PC-3 (cell line): ENCODE data around the gene TMEM63B.

Source experiments
- CTCF ChIP-seq: fragments of 300-600 bp; sonication (generic); conservative IDR thresholded peaks from 2 replicates; pipeline ENCODE4 v1.5.1; 2017; ENCODE audit warnings: antibody characterized with exemption, low read depth, mild to moderate bottlenecking, low read length
- EZH2 ChIP-seq: fragments of 300-600 bp; sonication (generic); IDR thresholded peaks from one replicate; pipeline ENCODE4 v1.6.1; 2017; ENCODE audit warnings: antibody characterized with exemption, mild to moderate bottlenecking, low read length; ENCODE audit not compliant: unreplicated experiment

DNA sequence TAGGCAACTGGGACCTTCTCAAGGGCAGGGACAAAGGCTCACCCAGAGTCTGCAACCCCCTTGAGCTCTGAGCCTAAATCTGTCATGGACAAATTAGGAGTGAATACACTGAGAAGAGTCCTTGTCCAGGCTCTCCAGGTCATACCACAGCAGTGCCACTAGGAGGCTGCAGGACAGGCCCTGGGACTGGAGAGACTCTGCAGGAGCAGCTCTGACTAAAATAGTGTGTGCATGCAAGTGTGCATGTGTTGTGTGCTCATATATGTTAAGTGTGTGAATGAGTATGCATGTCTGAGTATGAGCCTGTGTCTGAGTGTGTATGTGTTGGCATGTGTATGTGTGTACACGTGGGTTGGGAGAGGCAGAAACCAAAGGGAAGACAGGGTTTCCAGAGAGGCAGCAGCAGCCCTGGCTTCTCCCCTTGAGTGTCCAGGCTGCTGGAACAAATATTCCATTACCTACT, 27.2 kb upstream of the TMEM63B start:
- TF ChIP-seq CTCF (peak; percentile 83), EZH2 (no peak)
